ENCODE results near the gene PSME3. TPM values are rescaled to one million over a fixed set of nuclear protein-coding genes. Genes with fewer than 3 reads are reported as not detected.
A peak's percentile ranks its signal among the peaks of the same experiment; 100 is the strongest.

The PSME3 gene
- total and polyA plus RNA-seq, 2 of the 13 experiments (the other 11 are each of a cell fraction or from before 2014, with no cell fraction given) = 66.3 to 135 TPM

GRCh38 chr17:42853968-42854790, 21.0 kb downstream of the PSME3 start (continued):
- TF ChIP-seq ZFP90 (CRISPR knock-in tag; IDR thresholded peaks at IDR 0.05; ENCODE audit: borderline replicate concordance) (peak; percentile 69; the same call in 1 of the 2 replicates), FIP1L1 (IDR thresholded peaks at IDR 0.05; ENCODE audit: borderline replicate concordance, insufficient read depth, low read depth, low read length) (no peak), ZNF34 (CRISPR knock-in tag; IDR thresholded peaks at IDR 0.05; ENCODE audit: borderline replicate concordance) (0 out of 2 replicates have a peak, but pooled peaks have one; percentile 82), SKI (IDR thresholded peaks at IDR 0.05; ENCODE audit: partially characterized antibody) (no peak), WIZ (CRISPR knock-in tag; IDR thresholded peaks at IDR 0.05) (peak; percentile 84; the same call in 1 of the 2 replicates), MEIS2 (CRISPR knock-in tag; IDR thresholded peaks at IDR 0.05) (peak; percentile 40; the same call in 1 of the 2 replicates), POGZ (CRISPR knock-in tag; IDR thresholded peaks at IDR 0.05) (peak; percentile 85), NR2F6 (IDR thresholded peaks at IDR 0.05) (peak; percentile 70; the same call in 1 of the 2 replicates), NR2F6 (CRISPR knock-in tag; IDR thresholded peaks at IDR 0.05) (peak; percentile 75), ZNF510 (CRISPR knock-in tag; IDR thresholded peaks at IDR 0.05; ENCODE audit: low read depth) (peak; percentile 88), MXD1 (CRISPR knock-in tag; IDR thresholded peaks at IDR 0.05) (peak; percentile 81), AHDC1 (CRISPR knock-in tag; IDR thresholded peaks at IDR 0.05; ENCODE audit: borderline replicate concordance) (peak; percentile 85), GPBP1L1 (CRISPR knock-in tag; IDR thresholded peaks at IDR 0.05) (no peak), MTA1 (CRISPR knock-in tag; IDR thresholded peaks at IDR 0.05; ENCODE audit: borderline replicate concordance) (peak; percentile 98), CREM (IDR thresholded peaks at IDR 0.05) (no peak; the same call in 1 of the 2 replicates), CREM (CRISPR knock-in tag; IDR thresholded peaks at IDR 0.05) (no peak), DPF2 (CRISPR knock-in tag; IDR thresholded peaks at IDR 0.05; ENCODE audit: borderline replicate concordance, low read depth) (peak; percentile 52; the same call in 1 of the 2 replicates), EHMT2 (IDR thresholded peaks at IDR 0.05; ENCODE audit: borderline replicate concordance, low read depth, low read length) (no peak), BCL6 (CRISPR knock-in tag; IDR thresholded peaks at IDR 0.05) (no peak), ZFY (CRISPR knock-in tag; IDR thresholded peaks at IDR 0.05) (peak; percentile 69), GABPA (IDR thresholded peaks at IDR 0.05; ENCODE audit: low read depth, low read length) (peak; percentile 44), GABPA (CRISPR knock-in tag; IDR thresholded peaks at IDR 0.05; ENCODE audit: low read depth) (peak; percentile 80), ATF5 (CRISPR knock-in tag; IDR thresholded peaks at IDR 0.05; ENCODE audit: low read depth) (no peak)

All from HepG2 (cell line).